ENCODE measurements around the gene TESMIN.

The TESMIN gene

DNA sequence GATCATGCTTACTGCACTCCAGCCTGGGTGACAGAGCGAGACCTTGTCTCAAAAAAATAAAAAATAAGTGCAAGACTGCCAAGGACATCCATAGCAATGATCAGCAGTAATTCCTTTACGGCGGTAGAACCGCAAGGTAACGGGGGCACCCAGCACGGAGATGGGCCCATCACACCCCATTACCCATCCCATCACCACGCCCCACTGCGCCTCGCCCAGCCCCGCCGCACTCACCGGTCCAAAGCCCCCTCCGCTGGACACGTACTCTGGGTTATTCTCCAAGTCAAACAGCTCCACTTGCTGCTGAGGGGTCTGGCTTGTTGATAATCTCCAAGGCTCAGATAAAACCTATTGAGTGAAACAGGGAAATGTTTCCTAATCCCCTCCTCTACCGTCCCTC lies 8.7 kb upstream of the TESMIN start:
- no peak for DNase-seq

DNA sequence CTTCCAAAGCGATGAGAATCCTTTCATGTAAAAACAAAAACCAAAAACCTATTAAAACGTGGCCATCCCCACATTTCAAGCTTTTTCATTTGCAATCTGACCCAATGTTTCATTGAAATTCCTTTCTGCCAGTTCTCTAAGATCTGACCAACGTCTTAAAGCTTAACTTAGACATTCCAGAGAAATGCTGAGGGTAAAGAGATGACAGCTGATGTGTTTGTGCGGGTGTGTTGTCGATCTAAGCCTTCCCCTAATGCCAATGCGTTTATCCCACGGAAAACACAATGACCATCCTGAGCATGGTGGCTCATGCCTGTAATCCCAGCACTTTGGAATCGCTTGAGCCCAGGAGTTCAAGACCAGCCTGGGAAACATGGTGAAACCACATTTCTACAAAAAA lies 6.4 kb upstream of the TESMIN start:
- DNase-seq = no peak

DNA sequence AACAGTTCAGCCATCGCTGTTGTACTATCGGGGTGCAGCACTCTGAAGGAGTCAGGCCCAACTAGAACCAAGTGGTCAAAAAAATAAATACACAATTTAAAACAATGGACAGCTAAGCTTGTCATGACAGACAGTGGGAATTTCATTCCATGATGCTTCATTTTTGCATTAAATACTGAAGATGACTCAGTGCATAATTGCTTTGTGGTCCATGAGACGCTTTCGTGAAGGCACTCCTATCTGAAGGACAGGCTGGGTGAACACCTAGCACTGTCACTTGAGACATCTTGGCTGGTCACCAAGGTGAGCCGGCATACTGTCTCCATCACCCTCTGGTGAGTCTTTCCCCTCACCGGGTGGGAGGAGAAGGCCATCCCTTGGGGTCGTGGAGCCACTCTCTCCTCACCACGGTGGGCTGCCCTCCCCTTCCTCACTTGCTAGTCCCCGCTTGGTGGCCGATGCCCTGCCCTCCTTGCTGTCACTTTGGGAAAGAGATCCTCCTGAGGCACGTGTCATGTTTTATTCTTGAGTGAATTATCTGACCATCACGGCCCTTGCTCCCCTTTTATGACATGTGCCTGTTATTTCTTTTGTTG lies 4.9 kb upstream of the TESMIN start:
- DNase-seq = no peak

DNA sequence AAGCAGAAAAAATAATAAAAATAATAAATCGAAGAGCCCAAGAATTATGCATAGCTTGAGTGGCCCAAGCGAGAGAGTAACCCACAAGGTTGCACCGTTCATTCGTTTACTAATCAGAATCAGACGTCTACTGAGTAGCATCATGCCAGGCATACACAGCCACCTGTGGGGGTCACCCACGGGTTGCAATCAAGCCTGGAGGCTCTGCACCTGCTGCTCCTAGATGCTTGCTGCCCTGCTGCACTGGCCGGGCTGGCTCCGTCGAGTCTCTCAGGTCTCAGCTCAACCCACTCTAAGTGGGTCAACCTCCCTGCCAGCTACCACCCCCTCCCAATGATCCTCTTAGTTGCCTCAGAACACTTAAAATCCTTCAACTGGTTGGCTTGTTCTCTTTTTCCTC lies 2.0 kb upstream of the TESMIN start:
- no peak for DNase-seq

DNA sequence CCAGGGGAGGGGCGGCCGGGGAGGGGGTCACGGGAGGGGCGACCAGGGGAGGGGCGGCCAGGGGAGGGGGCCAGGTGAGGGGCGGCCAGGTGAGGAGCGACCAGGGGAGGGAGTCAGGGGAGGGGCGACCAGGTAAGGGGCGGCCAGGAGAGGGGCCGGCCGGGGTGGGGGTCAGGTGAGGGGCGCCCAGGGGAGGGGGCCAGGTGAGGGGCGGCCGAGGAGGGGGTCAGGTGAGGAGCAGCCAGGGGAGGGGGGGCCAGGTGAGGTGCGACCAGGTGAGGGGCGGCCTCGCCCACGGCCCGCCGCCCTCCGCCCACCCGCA lies 355 bp downstream of the TESMIN start:
- no peak for DNase-seq

DNA sequence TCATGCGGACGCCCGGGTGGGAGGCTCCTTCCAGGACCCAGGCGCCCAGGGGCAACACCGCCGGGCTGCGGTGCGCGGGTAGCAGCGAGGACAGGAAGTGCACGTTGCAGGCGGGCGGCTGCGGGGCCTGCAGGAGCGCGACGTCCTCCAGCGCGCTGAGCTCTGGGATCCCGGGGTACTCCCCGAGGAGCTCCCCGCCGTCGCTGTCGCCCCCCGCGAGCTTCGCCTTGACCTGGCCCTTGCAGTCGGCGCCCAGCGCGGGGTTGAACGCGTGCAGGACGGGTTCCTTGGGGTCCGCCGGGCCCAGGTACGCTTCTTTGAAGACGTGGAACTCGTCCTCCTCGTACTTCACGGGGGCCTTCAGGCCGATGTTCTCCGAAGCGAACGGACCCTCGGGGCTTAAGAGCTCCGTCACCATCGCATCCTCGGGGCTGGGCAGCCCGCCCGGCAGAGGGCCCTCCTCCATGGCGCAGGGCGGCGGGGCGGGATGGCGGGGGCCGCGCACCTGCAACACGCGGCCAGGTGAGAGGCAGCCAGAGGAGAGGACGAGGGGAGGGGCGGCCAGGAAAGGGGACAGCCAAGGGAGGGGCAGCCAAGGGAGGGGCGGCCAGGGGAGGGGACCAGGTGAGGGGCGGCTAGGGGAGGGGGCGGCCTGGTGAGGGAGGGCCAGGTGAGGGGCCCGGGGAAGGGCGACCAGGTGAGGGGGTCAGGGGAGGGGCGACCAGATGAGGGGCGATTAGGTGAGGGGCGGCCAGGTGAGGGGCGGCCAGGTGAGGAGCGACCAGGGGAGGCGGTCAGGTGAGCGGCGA lies 921 bp downstream of the TESMIN start:
- no peak for DNase-seq

DNA sequence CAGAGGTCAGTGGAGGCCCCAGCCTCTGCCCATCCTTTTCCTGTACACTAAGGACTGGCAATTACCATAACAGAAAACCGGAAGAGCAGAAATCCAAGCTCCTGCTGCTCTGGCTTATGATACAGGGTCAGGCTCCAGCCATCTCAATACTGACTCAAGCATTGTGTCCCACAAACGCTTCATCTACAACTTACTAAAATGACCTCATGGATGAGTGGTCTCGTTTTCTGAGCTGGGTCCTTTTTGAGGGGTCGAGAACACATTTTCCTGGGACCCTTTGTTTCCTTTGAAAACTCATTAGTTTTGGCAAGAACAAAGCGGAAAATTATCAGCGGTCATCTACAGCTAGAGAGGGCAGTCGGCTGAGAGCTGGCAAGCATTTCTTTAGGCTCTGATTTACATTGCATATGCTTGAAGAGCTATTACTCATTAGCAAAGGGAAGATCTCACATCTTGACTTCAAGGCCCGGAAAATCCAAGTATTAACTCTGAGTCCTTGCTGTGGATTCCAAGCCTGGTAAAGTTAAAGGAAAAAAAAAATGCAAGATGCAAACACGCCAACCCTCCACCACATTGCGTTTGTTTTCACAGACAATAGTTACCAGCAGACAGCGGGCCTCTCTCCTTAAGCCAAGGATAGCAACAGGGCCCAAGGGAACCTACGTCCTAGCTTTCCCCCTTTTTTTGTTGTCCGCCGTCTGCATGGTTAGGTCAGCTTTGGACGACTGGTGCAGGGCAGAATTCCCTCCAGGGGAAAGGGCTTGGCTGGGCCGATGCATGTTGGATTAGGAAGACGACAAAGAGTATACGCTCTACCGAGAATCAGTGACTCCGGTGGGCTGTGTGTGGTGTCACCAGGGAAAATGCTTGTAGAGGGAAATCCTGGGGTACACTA lies 1.8 kb downstream of the TESMIN start:
- DNase-seq = no peak

DNA sequence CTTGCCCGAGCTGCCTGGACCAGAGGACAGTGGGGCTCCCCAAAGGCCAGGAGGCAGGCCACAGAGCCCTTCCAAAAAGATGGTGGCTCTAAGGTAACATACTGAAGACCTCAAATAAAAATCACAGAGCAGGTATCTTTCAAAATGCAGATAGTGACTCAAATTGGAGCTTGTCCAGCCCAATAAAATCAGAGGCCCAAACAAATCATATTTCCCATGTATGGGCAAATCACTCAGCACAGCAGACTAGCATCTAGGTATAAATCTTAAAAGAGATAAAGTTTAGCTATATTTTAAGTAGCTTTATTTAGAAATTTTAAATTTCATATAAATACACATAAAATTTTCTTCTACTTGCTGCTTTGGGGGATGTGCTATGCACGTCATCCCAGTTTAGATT lies 3.3 kb downstream of the TESMIN start:
- no peak for DNase-seq

DNA sequence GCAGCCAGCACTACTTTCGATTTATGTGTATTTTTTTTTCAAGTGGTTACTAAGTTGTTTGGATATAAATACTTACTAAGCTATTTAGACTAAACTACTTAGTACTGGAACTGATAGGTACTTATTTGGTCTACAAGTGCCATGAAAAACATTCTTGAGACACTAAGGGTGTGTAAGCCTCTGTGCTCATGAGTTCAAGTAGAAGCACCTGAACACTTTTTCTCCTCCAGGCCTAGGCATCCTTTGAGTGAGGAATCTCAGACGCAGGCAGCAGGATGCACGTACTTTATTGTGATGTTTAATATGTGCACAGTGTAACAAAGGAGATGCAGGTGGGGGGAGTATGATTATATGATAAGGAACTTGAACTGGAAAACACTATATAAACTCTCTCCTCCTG lies 7.8 kb downstream of the TESMIN start:
- DNase-seq = no peak

DNA sequence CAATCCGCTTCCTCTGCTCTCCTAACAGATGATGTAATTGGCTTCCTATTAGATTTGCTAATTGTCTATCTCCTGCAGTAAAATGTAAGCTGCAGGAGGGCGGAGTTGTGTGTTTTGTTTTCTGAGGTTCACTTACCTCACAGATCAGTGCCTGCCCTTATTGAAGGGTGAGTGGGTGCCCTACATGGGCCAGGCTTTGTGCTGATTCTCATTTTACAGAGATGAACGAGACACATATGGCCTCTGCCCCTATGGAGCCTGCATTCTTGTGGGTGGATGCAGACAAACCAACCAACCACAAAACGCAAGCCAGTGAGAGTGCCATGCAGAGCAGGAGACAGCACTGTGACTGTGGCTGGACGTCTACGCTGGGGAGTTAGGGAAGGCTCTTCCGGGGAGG lies 9.9 kb downstream of the TESMIN start:
- DNase-seq = no peak

DNA sequence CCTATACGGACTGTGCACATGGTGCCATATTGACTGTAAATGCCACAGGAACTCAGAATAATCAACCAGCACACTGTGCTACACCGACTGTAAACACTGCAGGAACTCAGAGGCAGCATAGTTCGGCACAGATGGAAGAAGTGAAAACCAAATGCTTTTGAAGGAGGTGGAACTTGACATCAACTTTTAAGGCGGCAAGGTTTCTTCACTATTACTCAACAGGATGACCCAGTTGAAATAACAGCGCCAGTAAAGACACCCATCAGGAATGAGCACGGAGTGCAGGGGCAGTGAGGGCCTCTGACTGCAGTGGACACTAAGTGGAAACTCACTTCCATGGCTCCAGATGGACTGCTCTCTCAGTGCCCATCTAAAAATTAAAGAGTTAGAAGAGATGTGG lies 15.7 kb downstream of the TESMIN start:
- DNase-seq = no peak

DNA sequence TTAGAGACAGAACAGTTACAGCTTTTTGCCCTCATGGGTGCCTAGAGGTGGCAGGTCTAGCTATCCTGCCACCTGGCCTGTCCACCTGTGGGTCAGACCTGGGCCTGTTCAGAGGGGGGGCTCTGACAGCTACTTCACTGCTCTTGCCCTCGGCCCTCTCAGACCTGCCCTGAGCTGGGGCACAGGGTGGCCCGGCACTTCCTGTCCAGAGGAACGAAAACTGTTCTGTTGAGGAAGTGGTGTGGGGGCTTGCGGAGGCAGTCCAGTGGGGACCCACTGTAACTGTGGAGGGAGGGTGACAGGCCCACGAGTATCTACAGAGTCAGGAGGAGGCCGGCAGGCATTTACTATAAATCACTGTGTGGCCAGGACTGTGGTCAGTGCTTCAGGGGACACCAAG lies 16.2 kb downstream of the TESMIN start:
- DNase-seq = no peak

DNA sequence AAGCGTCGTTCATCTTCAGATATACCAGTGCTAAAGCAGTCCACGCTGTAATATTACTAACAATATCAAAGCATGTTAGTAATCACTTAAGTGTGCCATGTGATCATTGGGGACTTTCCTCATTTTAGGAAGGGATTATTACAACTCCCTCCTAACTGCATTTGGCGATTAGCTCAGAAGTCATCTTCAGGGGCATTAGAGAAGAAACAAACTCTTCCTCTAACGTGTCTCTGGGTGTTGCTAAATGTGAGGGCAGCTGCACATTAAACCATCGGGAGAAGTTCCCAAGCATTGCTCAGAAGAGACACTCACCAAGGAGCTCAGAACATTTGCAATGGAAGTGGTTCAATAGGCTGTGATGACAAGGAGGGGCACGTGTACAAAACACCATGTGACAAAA lies 17.2 kb downstream of the TESMIN start:
- no peak for DNase-seq

DNA sequence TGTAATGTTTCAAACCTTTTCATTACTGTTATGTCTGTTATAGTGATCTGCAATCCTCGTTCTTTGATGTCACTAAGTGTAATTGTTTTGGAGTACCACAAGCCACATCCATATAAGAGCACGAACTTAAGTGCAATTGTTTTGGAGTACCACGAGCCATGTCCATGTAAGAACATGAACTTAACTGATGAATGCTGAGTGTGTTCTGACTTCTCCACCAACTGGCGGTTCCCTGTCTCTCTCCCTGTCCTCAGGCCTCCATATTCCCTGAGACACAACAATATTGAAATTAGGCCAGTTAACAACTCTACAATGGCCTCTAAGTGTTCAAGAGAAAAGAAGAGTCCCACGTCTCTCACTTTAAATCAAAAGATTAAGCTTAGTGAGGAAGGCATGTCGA lies 23.5 kb downstream of the TESMIN start:
- no peak for DNase-seq

DNA sequence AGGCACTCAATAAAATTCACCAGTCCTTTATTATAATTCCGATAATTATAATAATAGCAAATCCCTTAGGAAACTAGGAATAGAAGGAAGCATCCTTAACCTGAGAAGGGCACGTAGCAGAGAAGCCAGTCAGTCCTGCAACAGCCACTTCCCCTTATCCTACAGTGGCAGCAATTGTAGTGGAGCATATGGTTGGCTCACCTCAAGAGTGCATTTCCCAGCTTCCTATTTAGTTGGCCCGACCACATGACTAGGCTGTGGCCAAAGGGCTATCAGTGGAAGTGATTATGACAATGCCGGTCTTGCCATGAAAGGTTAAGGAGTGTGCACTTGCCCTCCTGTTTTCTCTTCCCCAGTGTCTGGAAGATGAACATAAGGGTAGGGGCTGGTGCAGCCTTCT lies 27.0 kb downstream of the TESMIN start:
- no peak for DNase-seq

DNA sequence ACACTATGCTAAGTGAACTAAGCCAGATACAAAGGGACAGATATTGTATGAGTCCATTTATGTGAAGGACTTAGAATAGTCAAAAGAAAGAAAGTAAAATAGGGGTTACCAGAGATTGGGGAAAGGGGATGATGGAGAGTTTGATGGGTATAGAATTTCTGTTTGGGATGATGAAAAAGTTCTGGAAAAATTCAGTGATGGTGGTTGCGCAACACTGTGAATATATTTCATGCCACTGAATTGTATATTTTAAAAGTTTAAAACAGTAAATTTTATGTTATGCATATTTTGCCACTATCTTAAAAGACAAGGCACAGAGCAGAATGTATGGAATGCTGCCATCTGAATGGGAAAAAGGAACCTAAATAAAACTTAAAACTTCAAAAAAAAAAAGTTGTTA lies 29.2 kb downstream of the TESMIN start:
- no peak for DNase-seq

DNA sequence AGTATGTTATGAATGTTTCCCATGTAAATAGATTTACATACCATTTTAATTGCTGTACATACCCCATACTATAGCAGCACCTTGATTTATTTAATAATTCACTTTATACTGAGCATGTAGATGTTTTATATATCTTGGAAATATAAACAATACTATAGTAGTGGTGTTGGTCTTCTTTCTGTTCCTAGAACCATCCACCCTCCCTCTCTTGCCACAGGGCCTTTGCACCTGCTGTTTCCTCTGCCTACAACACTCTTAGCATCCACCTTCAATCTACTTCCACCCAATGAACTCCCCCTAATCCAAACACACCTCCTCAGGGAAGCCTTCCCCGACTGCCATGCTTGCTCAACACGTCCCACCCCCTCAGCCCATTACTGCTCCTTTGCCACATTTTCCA lies 30.2 kb downstream of the TESMIN start:
- no peak for DNase-seq

DNA sequence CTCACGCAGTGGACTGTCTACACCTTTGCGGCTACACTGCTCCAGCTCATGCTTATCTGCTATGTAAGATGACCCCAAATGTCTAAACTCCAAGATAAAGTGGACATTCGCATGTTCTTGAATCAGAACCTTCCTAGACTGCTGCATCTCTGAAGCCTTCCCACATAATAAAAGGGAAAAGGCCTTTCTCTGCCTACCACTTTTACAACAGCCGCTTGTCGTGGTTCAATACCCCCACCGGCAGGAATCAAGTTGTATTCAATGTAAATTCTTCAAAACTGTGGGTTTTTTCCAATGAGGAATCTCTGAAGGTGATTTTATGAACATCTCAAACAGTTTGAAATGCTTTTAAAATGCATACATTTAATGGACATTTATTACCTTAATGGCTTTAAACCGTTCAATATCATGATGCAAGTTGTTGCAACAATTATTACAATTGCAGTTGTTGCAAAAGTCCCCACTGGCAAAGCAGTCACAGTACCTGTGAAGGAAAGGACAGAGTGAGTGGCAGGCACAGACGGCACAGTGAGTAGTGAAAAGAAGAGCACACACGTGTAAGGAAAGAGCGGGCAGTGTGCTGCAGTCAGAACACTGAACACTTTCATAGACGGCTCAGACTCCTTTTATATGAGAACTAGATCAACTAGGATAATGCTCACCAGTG lies 35.7 kb downstream of the TESMIN start:
- DNase-seq = no peak

DNA sequence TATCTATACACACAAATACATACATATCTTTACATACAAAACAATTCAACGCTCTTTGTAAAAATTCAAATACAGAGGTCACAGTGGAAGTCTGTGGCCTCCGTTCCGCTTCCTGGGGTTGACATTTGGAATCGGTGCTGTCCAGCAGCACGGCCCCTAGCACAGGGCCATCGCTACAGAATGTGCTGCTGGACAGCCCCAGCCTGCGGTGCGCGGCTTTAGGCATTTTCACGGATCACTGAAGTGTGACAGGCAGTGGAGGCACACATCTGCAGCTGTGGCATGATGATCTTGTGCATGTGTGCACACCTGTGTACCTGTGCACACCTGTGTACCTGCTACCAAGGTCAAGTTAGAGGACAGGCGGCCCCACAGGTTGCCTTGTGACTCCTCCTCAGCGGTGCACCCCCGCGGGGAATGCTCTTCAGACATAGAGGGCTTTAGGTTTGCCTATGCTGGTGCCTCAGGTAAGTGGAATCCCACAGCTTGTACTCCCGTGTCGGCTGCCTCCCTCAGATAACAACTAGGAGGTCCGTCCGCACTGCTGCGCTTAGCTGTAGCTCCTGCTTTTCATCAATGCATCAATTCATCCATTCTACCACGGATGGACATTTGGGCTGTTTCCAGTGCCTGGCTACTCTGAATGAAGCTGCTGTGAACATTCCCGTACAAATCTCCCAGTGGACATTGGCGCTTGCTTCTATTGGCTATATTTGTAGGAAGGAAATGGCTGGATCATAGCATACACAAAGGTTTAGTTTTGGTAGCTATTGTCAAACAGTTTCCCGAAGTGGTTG lies 37.1 kb downstream of the TESMIN start:
- DNase-seq = no peak

DNA sequence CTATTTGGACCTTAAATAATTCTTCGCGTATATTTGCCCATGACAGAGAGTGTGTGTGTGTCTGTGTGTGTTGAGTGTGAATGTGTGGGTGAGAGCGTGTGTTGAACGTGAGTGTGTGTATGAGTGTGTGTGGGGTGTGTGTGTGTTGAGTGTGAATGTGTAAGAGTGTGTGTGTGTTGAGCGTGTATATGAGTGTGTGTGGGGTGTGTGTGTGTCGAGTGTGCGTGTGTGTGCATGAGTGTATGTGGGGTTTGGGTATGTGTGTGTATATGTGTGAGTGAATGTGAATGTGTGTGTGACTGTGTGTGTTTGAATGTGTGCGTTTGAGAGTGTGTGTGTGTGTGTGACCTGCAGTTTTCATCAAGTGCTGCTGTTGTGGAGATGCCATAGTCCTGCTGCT lies 40.2 kb downstream of the TESMIN start:
- DNase-seq = no peak

DNA sequence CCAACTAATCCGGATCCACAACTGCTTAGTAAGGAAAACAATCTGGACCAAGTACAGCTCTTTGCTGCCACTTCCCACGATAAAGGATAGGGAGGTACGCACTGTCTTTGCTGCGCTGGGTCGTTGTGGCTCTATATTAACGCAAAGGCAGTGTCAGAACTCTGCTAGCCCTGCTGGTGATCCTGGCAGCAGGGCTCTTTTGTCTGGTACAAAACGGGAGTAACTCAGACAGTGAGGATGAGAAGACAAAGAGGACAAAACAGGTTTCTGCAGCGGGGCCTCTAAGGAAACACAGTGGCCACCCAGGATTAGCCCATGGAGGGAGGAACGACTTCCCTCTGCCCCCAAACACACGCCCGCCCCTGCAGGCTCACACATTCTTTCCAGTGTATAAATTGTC lies 40.9 kb downstream of the TESMIN start:
- DNase-seq = no peak

DNA sequence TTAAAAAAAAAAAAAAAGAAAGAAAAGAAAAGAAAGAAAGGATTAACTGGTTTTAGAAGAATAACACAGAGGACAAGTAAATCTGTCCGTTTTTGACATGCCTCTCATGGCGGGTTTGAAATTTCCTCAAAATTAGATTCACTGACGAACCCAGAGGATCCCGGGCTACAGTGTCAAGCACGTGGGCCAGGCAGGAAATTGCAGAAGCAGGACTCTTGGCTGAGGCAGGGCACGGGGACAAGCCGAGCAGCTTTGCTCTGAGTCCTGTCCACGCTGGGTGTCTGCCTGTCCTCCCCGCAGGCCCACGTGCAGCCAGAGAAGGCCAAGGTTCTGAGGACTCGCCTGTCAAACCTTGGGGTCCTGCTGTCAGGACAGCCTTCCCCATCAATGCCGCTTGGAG lies 42.3 kb downstream of the TESMIN start:
- no peak for DNase-seq

DNA sequence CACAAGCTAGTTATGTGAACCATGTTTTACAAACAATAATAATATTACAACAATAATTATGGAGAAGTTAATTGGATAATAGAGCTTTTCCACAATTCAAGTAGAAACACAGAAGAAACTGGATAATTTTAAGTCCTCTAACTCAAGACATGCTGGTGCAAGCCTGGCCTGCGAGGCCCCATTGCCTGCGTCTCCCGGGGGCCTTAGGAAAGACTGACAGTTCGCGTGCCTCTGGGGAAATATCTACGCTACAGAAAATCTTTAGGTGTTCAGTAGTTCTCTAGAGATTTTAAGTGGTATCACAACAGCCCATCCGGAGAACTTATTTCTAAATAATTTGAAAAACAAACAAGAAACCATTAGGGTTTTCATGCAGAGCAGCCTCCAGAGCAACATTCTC lies 43.8 kb downstream of the TESMIN start:
- DNase-seq = no peak

Data from NCI-H1694 treated with DMSO at 0.1 percent for 48 hours (cell line).